ENCODE data around the gene ABCA5. TPM values are rescaled to one million over a fixed set of nuclear protein-coding genes. Genes with fewer than 3 reads are reported as not detected.

ABCA5 gene
- total RNA-seq, 1 donor from 2014 or later = 18.7 TPM

DNA sequence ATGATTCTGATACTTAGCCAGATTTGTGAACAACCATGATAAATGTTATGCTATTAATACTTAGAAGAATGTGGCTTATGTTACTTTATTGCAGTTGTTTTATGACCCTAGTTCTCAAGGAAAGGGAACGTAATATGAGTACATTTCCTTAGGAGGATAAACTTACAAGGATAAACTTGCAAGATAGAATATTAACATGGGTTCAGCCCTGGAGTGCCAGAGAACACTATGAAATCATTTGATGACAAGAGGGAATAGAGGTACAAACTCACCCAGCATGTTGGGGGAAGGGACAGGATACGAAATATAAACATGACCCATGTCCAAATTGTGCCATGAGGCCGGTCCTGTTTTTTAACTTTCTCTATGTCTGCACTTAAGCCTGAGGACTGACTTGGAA, 13.0 kb upstream of the ABCA5 start:
- Mint-ChIP-seq H3K36me3 (ENCODE audit: low read depth, unreplicated experiment) (no peaks in the 10 kb centered on the region), H3K9me3 (ENCODE audit: unreplicated experiment) (no peaks in the 10 kb centered on the region), H3K4me1 (ENCODE audit: unreplicated experiment) (no peaks in the 10 kb centered on the region), H3K27ac (ENCODE audit: unreplicated experiment) (no peak overlapping the region), H3K27me3 (ENCODE audit: unreplicated experiment) (no peaks in the 10 kb centered on the region), H3K4me3 (ENCODE audit: unreplicated experiment) (no peak overlapping the region)
- DNase-seq (ENCODE audit: low spot score) = no peak
- TF ChIP-seq, protein P1, sequence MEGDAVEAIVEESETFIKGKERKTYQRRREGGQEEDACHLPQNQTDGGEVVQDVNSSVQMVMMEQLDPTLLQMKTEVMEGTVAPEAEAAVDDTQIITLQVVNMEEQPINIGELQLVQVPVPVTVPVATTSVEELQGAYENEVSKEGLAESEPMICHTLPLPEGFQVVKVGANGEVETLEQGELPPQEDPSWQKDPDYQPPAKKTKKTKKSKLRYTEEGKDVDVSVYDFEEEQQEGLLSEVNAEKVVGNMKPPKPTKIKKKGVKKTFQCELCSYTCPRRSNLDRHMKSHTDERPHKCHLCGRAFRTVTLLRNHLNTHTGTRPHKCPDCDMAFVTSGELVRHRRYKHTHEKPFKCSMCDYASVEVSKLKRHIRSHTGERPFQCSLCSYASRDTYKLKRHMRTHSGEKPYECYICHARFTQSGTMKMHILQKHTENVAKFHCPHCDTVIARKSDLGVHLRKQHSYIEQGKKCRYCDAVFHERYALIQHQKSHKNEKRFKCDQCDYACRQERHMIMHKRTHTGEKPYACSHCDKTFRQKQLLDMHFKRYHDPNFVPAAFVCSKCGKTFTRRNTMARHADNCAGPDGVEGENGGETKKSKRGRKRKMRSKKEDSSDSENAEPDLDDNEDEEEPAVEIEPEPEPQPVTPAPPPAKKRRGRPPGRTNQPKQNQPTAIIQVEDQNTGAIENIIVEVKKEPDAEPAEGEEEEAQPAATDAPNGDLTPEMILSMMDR (IDR thresholded peaks at IDR 0.05; ENCODE audit: unreplicated experiment) = no peak

DNA sequence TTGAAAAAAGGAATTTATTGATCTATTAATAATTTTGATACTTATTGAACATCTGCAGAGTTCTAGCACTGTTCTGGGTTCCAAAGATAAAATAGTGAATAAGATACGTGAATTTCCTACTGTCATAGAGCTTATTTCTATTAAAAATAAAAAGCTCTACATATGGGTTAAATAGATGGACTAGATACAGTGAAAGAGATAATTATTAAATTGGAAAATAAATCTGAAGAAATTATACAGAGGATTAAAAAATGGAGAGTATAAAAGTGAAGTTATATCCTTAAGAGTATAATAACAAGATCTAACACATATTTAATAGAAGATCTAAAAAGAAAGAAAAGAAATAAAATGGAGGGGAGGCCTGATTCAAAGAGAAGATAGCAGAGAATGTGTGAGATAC, 10.1 kb upstream of the ABCA5 start:
- TF ChIP-seq, protein P1 (IDR thresholded peaks at IDR 0.05; ENCODE audit: unreplicated experiment) = no peak
- no peak for DNase-seq (ENCODE audit: low spot score)
- Mint-ChIP-seq H3K9me3 (ENCODE audit: unreplicated experiment) (no peaks in the 10 kb centered on the region), H3K4me1 (ENCODE audit: unreplicated experiment) (no peaks in the 10 kb centered on the region), H3K27me3 (ENCODE audit: unreplicated experiment) (peaks cover 2% of the 10 kb centered on the region), H3K4me3 (ENCODE audit: unreplicated experiment) (no peak overlapping the region), H3K27ac (ENCODE audit: unreplicated experiment) (no peak overlapping the region), H3K36me3 (ENCODE audit: low read depth, unreplicated experiment) (no peaks in the 10 kb centered on the region)

DNA sequence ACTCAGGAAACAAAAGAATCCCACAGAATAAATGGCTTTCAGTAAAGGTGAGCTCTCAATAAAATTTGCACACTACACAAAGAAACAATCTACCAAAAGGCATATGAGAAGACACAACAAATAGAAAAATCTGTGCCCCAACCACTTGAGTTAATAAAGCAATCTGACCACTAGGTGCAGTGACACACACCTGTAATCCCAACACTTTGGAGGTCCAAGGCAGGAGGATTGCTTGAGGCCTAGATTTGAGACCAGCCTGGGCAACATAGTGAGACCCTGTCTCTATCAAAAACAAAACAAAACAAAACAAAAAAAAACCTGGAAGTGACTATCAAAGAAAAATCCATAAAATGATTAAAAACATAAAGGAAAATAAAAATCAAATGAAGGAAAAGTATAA, 9.6 kb upstream of the ABCA5 start:
- no peaks in the 10 kb centered on the region for H3K36me3 Mint-ChIP-seq (ENCODE audit: low read depth, unreplicated experiment)
- DNase-seq (ENCODE audit: low spot score) = no peak

DNA sequence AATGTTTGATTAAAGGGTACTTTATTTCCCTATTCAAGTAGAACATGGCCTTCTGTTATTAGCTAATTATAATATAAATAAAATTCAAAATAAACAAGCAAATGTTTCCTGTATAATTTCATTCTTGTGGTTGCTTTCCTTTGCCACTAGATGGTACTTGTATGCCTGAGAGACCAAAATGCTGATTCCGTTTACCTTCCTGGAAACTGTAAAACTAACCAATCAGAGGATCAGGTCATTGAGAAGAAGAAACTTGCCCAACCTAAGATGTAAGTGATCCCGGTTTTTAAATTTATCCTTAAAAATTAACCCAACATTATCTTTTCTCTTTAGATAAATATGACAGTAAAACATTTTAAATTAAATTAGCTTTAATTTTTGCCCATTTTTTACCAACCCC, 8.1 kb upstream of the ABCA5 start:
- TF ChIP-seq, protein P1 (IDR thresholded peaks at IDR 0.05; ENCODE audit: unreplicated experiment) = no peak
- Mint-ChIP-seq H3K9me3 (ENCODE audit: unreplicated experiment) (no peaks in the 10 kb centered on the region), H3K4me3 (ENCODE audit: unreplicated experiment) (no peak overlapping the region), H3K27ac (ENCODE audit: unreplicated experiment) (no peak overlapping the region), H3K4me1 (ENCODE audit: unreplicated experiment) (no peaks in the 10 kb centered on the region), H3K36me3 (ENCODE audit: low read depth, unreplicated experiment) (no peaks in the 10 kb centered on the region), H3K27me3 (ENCODE audit: unreplicated experiment) (peaks cover 2% of the 10 kb centered on the region)
- DNase-seq (ENCODE audit: low spot score) = no peak

More for the DNA sequence above, 9.6 kb upstream of the ABCA5 start:
- Mint-ChIP-seq H3K27me3 (ENCODE audit: unreplicated experiment) (peaks cover 2% of the 10 kb centered on the region), H3K4me3 (ENCODE audit: unreplicated experiment) (no peak overlapping the region), H3K9me3 (ENCODE audit: unreplicated experiment) (no peaks in the 10 kb centered on the region), H3K27ac (ENCODE audit: unreplicated experiment) (no peak overlapping the region), H3K4me1 (ENCODE audit: unreplicated experiment) (no peaks in the 10 kb centered on the region)
- TF ChIP-seq, protein P1 (IDR thresholded peaks at IDR 0.05; ENCODE audit: unreplicated experiment) = peak; percentile 10

DNA sequence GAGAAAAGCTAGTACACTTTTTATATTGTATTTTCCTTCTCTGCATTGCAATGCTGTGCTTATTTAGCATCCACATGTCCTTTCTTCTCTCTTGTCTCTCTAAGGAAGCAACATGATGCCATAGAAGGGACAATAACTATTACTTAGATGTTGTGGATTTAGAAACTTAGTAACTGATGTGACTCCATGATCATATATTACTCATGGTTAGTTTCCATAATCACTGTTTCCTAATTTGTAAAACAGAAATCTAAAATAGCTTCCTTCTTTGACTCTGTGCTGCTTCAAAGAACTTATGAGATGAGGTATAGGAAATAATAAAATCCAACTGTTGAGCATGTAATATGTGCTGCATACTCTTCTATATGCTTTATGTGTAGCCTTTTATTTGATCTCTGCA, 6.6 kb upstream of the ABCA5 start:
- peaks cover 2% of the 10 kb centered on the region for H3K27me3 Mint-ChIP-seq (ENCODE audit: unreplicated experiment)
- no peaks in the 10 kb centered on the region for H3K36me3 Mint-ChIP-seq (ENCODE audit: low read depth, unreplicated experiment)
- no peak for DNase-seq (ENCODE audit: low spot score)
- H3K27ac Mint-ChIP-seq (ENCODE audit: unreplicated experiment) = no peak overlapping the region
- no peaks in the 10 kb centered on the region for H3K4me1 Mint-ChIP-seq (ENCODE audit: unreplicated experiment)
- H3K9me3 Mint-ChIP-seq (ENCODE audit: unreplicated experiment) = no peaks in the 10 kb centered on the region
- H3K4me3 Mint-ChIP-seq (ENCODE audit: unreplicated experiment) = no peak overlapping the region
- TF ChIP-seq, protein P1 (IDR thresholded peaks at IDR 0.05; ENCODE audit: unreplicated experiment) = no peak

Data from endothelial cell (in vitro differentiated cells).